Activated effector memory CD4-positive, alpha-beta T cell treated with anti-CD3 and anti-CD28 coated beads, Interleukin-2, amount 50 U/mL, for 16 hours (primary cell): ENCODE measurements around the gene FLT3LG.

ENCODE experiments used
- DNase-seq: peaks from one replicate; pipeline ENCODE4 v3.0.0-alpha.2; 2020

The FLT3LG gene, protein sequence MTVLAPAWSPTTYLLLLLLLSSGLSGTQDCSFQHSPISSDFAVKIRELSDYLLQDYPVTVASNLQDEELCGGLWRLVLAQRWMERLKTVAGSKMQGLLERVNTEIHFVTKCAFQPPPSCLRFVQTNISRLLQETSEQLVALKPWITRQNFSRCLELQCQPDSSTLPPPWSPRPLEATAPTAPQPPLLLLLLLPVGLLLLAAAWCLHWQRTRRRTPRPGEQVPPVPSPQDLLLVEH

DNA sequence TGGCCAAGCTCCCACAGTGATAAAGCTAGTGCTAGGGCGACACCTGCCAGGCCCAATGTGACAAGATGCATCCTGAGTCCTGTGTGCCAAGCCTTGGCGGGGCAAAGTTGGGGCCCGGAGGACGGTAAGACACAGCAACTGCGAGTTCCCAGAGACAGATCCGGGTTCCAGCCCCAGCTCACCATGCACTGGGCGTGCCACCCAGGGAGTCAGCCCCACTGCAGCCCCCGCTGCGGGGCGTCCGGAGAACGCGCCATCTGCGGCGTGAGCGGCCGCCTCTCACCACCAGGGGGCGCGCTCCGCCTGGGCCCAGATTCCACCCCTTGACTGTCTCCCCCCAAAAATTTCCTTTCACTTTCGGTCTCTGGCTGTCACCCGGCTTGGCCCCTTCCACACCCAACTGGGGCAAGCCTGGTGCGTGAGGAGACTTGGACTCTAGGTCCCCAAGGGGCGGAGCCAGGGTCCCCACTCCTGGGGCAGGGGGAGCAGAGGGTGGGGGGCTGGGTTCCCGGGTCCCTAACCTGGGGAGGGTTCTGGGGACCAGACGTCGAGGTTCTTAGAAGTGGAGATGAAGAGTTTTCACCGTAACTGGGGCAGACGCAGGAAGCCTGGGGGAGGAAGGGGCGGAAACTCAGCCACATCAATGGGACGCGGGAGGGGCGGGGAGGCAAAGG is at the start of gene FLT3LG:
Gene FLT3LG, plus strand, starts transcription at position 348 of the 674 bp plus-strand sequence. CDS start 425 bp downstream, outside the sequence.
- peak; percentile 96 for DNase-seq

DNA sequence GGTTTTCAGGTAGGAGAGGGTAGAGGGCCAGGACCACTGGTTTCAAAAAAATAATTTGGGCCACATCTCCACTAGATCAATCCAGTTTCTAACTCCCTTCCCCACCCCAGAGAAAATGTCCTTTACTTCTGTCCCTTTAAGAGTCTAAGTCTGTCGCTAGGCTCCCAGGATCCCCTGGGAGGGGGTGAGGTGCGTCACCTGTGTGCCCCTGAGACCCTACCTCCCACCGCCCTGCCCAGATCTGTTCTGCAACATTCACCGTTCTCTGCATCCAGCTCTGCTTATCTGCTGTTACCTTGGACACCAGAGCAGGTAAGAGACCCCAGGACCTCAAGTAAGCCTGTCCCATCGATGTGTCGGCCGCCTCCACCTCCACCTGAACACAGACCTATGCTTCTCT is 48.8 kb upstream of the FLT3LG start, which contains the start of gene GFY:
Gene GFY, plus strand, starts transcription at position 211 of the 400 bp plus-strand sequence. CDS start 1,043 bp downstream, outside the sequence.
- DNase-seq = no peak

DNA sequence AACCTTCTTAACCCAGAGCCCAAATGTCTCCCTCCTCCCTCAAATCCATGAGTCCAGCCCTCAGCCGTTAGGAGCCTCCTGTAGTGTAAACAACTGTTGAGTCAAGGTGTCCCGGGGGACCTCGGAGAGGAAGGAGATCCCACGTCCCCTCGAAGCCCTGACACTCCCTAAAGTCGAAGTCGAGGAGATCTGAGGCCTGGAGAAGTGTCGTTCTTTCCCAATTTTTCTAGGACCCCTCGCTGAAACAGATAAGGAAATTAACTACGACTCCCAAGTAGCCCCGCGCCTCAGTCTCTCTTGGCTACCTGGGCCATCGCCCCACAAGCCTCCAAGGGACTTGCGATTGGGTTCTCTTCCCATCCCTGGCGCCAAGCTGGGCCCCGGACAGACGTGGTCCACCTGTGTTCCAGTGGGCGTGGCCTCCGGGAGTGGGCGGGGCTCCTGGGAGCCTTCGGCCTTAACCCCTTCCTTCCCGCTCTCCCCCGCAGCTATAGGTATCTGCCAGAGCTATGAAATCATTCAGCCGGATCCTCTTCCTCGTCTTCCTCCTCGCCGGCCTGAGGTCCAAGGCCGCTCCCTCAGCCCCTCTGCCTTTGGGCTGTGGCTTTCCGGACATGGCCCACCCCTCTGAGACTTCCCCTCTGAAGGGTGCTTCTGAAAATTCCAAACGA is 48.0 kb upstream of the FLT3LG start:
- DNase-seq = no peak

DNA sequence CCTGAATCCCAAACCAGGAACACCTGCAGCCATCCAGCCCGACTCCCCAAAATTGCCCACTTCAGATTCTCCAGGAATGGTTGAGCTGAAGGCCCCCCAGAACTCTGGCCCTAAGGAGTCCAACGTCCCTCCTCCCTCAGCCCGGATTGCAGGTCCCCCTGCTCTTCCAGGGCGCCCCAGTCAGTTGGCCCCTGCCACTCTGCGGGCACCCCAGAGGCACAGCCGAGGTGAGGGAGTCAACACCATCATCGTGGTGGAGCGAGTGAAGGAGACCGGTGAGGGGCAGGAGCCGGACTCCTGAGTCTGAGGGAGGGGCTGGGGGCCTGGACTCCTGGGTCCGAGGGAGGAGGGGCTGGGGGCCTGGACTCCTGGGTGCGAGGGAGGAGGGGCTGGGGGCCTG is 46.7 kb upstream of the FLT3LG start:
- no peak for DNase-seq

DNA sequence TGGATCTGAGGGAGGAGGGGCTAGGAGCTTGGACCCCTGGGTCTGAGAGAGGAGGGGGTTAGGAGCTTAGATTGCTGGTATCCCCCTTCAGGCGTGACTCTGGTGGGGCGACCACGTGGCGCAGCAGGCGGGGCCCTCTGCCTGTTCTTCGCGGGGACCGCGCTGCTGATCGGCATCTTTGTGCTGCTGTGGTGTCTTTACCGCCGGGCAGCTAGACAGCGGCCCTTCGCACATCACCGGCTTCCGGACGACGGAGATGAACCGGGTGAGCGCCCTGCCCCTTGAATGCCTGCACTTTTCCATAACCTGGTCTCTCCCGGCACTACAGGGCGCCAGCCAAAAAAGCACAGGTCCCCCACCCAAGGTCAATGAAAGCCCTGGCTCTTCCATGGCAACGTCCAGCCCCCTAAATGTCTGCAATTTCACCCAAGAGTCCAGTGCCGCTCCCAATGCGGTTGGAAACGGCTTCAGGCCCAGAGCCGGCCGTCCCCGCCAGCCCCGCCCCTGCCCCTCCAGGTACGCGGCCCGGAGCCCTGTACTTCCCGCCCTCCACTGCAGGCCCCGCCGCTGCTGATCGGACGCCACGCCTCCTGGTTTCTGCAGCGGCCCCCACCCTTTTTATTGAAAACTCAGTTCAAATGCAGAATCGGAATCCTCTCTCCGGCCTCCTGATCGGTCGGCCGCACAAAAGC is 46.0 kb upstream of the FLT3LG start:
- DNase-seq = peak; percentile 75

DNA sequence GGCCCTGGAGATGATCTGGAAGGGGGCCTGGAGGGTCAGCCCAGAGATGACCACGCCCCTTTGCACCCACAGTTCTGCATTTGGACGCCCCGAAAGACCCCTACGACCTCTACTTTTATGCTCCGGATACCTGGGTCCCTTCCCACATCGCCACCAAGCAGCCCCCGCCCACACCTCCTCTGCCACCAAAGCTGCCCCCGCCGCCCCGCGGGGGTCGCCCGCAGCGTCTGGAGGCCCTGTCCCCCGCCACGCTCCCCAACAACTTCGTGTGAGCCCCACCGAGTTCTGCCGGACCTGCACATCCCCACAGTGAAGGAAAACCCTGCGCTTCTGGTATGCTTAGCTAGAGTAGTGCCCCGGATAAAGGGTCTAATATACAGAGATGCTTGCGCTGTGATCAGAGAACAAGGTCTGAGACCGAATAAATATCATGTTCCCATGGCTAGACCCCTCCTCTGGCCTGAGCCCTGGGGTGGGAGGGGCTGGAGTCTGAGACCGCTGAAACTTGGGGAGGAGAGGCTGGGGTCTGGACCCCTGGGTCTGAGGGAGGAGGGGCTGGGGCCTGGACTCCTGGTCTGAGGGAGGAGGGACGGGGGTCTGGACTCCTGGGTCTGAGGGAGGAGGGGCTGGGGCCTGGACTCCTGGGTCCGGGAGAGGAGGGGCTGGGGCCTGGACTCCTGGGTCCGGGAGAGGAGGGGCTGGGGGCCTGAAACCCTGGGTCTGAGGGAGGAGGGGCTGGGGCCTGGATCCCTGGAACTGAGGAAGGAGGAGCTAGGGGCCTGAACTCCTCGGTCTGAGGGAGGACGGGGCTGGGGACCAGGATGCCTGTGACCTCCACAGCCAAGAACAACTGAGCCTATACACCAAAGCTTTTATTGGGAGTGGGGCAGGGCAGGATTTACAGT is 45.2 kb upstream of the FLT3LG start:
- DNase-seq = no peak

DNA sequence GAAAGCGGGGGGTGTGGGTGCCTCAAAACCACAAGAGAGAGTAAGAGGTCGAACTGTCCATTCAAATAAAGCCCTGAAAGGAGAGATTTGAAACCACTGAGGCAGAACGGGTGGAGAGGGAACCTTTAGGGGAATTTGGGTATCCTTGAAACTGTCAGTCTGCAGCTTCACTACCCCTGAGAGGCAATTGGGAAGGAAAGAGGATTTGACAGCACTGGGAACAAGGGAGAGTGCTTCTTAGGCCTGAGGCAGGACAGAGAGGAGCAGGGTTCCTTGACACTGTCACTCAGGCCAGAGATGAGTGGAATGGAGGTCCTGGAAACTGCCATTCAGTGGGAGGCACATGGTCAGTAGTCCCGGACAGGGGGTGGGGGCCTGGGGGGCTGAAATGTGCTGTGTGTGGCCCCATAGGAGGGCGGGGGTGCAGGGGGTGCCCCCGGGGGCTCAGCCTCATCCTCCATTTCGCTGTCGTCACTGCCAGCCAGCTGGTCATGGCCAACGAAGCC is 43.8 kb upstream of the FLT3LG start:
- DNase-seq = no peak

DNA sequence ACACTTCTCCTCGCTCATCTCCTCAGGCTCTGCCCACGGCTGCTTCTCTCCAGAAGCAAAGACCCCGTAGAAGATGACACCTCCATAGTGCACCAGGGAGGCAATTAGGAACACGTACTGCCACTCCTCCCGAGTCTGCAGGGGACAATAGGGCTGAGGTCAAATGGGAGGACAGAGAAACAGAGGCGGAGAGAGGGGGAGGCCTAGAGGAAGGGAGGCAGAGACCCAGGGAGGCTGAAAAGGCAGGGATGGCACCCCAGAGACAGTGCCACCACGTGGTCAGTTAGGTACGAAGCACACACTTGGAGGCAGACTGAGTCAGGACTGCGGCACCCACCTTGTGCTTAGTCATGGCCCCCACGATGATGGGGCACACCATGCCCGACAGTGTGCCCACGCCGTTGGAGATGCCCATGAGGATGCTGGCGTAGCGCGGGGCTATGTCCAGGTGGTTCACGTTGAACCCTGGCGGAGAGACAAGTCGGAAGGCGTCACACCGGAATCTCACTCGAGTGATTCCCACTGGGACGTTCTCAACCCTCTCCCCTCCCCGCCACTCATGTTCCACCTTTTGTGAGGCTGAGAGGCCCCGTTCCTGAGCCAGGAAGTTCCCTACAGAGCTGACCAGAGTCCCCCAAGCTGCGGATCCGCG is 43.2 kb upstream of the FLT3LG start:
- no peak for DNase-seq

DNA sequence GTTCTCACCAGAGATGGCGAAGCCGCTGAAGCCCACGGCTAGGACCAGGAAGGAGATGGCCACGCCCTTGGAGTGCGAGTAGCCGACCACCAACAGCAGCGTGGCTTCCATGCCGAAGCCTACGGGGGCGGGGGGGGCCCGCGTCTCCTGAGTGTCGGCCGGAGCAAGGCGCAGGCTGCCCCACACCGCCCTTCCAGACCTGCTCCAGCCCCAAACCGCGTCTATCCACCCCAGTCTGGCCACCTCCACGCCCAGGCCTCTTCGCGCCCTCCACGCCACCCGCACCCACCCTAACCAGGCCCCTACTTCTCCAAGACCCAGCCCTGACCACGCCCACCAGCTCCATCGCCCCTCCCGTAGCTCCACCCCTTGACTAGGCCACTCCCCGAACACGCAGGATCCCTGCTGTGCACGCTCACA is 42.7 kb upstream of the FLT3LG start:
- DNase-seq = no peak

DNA sequence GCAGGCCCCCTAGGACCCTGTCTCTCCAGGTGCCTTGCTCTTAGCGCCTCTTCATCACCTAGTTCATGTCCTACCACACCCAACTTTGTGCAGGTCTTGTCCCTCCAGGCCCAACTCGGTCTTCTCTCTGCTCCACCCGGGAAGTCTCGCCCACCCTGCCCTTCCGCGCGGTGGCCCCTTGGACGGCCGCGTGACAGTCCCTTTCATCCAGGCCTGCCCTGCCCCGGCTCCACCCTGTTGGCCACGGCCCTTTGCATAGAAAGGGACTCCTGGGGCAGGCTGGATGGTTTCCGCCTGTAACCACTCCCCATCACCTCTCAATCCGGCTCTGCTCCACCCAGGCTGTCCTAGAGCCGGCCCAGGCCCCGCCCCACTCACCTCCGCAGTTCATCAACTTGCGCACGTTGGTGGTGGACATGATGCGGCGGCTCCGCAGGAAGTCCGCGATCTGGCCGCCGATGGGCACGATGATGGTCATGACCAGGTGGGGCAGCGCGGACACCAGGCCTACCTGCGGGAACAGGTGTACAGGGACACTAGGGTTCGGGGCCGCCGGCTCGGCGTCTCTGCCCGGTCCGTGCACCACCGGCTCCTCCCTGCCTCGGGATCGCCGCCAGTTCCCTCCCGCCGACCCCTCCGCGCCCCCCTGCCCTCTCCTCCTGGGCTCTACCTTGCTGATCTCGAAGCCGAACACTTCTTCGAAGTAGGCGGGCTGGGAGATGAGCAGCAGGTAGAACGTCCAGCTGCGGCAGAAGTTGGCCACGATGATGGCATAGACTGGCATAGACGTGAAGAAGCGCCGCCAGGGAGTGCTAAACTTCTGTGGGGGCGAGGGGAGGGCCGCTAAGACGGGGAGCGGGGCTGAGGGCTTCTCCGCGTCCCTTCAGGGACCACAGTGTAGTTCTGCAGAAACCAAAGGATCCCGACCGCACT is 41.6 kb upstream of the FLT3LG start:
- DNase-seq = peak; percentile 73

DNA sequence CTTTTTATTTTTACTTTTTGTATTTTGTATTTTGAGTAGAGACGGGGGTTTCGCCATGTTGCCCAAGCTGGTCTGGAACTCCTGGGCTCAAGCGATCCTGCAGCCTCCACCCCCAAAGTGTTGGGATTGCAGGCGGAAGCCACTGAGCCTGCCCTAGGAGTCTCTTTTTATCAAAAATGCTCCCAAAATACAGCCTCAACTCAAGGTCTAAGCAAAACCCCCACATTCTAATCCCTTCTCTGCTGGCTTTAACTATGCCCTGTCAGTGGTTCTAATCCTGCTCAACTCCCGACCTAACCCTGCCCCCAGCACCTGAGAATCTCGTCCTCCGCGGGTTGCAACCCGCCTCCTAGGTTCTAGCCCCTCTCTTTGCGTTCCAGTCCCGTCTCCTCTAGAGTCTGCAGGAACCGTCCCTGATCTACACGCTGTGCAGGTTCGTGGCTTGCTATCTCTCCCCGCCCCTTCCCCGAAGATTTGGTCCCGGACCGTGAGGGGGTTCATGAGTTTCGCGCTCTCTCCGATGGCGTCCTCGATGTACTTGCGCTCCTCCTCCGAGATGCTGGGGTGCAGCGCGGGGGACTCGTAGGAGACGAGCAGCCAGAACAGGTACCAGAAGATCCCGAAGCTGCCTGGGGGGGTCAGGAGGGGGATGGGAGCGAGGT is 40.6 kb upstream of the FLT3LG start:
- no peak for DNase-seq

DNA sequence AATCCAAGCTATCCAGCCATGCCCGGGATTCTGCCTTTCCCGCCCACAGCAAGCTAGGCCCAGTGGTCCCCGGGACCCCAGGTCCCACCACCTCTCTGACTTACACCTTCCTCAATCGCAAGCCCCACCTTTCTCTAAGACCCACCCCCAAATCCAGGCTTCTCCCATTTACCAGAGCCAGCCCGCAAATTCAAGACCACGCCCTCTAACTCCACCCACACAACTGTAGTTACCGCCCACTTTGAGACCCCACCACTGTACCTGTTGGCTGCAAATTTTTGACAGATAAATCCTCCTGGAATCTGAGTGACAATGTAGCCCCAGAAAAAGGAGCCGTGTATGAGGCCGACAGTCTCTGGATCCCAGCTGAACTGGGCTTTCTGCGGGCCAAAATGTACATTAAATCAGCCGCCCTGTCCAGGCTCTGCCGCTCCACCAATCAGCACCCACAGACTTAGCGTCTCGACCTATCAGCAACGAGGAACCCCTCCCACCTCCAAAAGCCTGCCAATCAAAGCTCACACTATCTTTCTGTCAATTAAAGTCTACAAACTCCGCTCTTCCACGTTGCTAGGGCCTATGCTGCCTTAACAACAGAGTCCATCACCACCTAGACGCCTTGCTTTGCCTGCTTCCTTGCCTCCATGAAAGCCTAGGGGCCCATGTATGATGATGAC is 39.0 kb upstream of the FLT3LG start:
- DNase-seq = no peak

DNA sequence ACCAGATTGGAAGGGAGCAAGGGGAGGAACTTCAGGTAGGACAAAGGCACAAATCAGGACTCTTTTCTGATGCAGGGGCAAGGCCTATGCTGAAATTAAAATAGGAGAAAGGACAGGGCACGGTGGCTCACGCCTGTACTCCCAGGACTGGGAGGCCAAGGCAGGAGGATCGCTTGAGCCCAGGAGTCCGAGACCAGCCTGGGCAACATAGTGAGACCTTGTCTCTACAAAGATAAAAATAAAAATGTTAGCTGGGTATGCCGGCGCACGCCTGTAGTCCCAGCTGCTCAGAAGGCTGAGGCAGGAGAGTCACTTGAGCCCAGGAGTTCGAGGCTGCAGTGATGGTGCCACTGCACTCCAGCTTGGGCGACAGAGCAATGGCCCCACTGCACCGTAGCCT is 38.3 kb upstream of the FLT3LG start:
- DNase-seq = no peak

DNA sequence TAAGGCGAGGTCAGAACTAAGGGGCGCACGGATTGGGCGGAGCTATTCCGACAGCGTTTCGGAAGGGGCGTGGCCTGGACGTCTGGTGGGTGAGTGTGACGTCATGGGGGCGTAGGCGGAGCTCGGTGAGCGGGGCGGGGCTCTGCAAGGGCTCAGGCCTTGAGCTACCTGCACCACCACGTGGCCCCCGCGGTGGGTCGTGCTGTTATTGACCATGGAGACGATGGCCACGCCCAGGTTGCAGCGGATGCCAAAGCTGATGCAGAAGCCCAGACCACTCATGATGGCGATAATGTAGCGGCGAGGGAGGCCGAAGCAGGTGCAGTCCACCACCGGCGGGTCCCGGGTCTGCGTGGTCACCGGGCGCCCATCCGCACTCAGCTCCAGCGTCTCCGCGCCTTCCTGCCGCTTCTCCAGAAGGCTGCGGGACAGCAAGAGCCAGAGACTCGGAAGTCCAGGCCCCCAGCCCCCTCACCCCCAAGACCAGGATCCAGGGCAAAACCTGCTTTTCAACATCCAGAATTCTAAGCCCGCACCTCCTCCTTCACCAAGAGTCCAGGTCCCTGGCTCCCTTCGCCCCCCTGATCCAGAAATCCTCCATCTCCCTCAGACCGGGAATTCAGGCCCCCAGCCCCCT is 37.5 kb upstream of the FLT3LG start:
- DNase-seq = peak; percentile 81

DNA sequence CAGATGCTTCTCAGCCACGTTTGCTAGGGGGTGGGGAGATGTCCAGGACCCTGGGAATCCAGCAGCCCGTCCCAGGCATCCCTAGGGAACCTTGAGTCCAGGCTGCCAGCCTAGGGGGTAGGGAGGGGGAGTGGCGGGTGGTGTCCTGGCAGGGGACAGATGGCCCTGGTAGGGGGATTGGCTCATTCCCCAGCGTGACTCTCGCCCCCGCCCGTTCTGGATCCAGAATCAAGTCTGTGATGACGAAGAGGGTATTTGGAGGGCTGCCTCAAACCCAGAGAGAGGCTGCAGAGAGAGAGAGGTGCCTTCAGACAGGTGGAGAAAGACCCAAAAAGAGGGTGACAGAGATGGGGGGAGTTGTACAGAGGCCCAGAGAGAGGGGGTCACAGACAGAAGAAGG is 36.8 kb upstream of the FLT3LG start:
- no peak for DNase-seq

DNA sequence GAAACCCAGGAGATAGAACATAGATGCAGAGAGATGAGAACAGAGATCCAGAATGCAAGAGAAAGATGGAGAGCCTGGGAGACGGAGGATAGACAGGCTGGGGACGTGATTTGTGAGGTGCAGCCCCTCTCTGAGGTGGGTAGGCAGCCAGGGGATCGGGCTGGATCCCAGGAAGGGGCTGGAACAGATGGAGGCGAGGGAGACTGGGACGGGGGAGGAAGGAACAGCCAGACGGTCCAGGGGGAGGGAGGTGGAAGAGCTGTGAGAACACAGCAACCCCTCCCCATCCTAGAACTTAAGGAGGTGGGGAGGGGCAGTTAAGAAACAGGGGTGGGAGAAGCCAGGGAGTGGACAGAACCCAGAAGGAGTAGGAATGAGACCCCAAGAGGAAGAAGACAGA is 35.8 kb upstream of the FLT3LG start:
- no peak for DNase-seq

DNA sequence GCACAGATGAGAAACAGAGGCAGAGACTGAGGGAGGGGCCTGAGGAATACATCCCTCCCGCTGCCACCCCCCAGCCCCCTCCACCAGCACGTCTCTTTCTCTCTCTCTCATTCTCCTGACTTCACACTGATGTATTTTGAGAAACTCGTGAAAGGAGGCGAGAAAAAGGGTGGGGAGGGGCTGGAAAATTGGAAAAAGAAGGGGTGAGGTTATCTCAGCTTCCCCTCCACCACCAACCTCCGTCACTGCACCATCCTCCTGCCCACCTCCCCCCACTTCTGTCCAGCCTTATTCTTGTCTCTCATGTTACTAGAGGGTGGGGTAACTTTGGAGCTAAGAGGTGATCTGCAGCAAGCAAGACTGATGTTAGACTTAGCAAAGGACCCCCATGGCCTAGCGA is 34.2 kb upstream of the FLT3LG start:
- no peak for DNase-seq

DNA sequence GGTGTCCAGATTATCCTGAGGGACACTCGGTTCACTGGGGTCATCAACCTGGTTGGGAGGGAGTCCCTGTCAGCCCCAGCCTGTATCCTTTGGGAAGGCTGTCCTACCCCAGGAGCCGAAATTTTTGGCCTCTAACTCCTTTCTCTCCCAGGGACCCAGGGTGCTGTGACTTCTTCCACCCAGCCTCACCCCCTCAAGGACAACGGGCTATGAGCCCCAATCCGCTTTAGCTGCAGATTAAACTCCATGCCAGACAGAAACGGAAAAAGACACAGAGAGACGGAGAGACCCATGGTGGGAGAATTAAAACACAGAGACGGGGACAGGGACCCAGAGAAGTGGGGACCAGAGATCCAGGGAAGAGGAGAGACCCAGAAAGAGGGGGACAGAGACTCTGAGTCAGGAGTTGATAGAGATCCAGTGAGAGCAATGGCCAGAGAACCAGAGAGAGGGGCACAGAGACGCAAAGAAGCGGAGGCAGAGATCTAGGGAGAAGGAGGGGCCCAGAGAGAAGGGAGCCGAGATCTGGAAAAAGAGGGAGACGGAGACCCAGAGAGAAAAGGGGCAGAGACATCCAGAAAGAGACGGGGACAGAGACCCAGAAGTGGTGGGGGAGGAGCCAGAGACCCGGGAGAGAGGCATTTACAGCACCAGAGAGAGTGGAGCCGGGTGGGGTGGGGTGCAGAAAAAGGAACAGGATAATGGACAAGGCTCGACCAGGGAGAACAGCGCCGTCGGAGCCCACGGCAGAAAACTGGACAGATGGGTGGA is 33.4 kb upstream of the FLT3LG start:
- DNase-seq = no peak
